ENCODE data around the gene FCER2.

GRCh38 chr19:7643031-7643415, 58.9 kb downstream of the FCER2 start:
- TF ChIP-seq CTCF (IDR thresholded peaks at IDR 0.05) (no peak), POLR2A (IDR thresholded peaks at IDR 0.05) (no peak)
